Activated CD8-positive, alpha-beta memory T cell treated with anti-CD3 and anti-CD28 coated beads for 48 hours (primary cell): ENCODE measurements around the gene OR13J1.
A peak's percentile ranks its signal among the peaks of the same experiment; 100 is the strongest.

Experiments
- DNase-seq, 3 experiments: peaks; one replicate each; pipeline ENCODE4 v3.0.0-alpha.2; 2020; ENCODE audit warnings: low read depth in 2 of 3, low spot score in 2 of 3

OR13J1 gene

GRCh38 chr9:35859990-35860339, 10.2 kb downstream of the OR13J1 start:
- DNase-seq: no peak

- no peak for DNase-seq
Observed at GRCh38 chr9:35859310-35859989, 10.8 kb downstream of the OR13J1 start.

- no peak for DNase-seq
Observed at GRCh38 chr9:35858458-35858857, 11.7 kb downstream of the OR13J1 start.

- DNase-seq: no peak
Observed at GRCh38 chr9:35856882-35857281, 13.3 kb downstream of the OR13J1 start.

- DNase-seq: no peak
Observed at GRCh38 chr9:35856206-35856605, 14.0 kb downstream of the OR13J1 start.

GRCh38 chr9:35854091-35854762, 16.0 kb downstream of the OR13J1 start:
- DNase-seq: no peak

- no peak for DNase-seq
Observed at GRCh38 chr9:35852876-35853865, 17.0 kb downstream of the OR13J1 start.

GRCh38 chr9:35852267-35852815, 17.9 kb downstream of the OR13J1 start:
- no peak for DNase-seq

GRCh38 chr9:35847792-35848572, 22.2 kb downstream of the OR13J1 start:
- peak in 1 of 3 experiments; percentile 19 for DNase-seq

- no peak for DNase-seq
Observed at GRCh38 chr9:35845824-35846771, 24.1 kb downstream of the OR13J1 start.

- DNase-seq: no peak
Observed at GRCh38 chr9:35844628-35845270, 25.5 kb downstream of the OR13J1 start.

- no peak for DNase-seq
Observed at GRCh38 chr9:35842795-35843194, 27.4 kb downstream of the OR13J1 start.

- DNase-seq: no peak
Observed at GRCh38 chr9:35842020-35842745, 28.0 kb downstream of the OR13J1 start.

- DNase-seq: no peak
Observed at GRCh38 chr9:35841645-35841900, 28.6 kb downstream of the OR13J1 start.

GRCh38 chr9:35840881-35841644, 29.1 kb downstream of the OR13J1 start:
- no peak for DNase-seq

GRCh38 chr9:35839926-35840325, 30.3 kb downstream of the OR13J1 start:
- DNase-seq: no peak

- no peak for DNase-seq
Observed at GRCh38 chr9:35836595-35836994, 33.6 kb downstream of the OR13J1 start.

GRCh38 chr9:35835766-35836165, 34.4 kb downstream of the OR13J1 start:
- DNase-seq: no peak
